Neural cell (in vitro differentiated cells): ENCODE data around the gene UBAP1. TPM values are rescaled to one million over a fixed set of nuclear protein-coding genes. Genes with fewer than 3 reads are reported as not detected.
"Not testable (repeated sequence)": the region's sequence is repeated elsewhere in the genome, so short reads cannot be mapped to it uniquely, and the experiment has no call there.

Source experiments
- H2AFZ ChIP-seq: fragments of 200-600, 300-800 bp; sonication (generic), shearing (Covaris generic); 2 replicates; pipeline ENCODE4 v1.6.0; 2014; ENCODE audit warnings: low read depth, mild to moderate bottlenecking, antibody characterized with exemption, low read length, moderate library complexity
- H3F3A ChIP-seq: fragments of 200-600 bp; shearing (Covaris generic); 2 replicates; pipeline ENCODE4 v1.6.1; 2016; ENCODE audit warnings: mild to moderate bottlenecking, moderate library complexity, mixed read lengths, antibody characterized with exemption, low read length; ENCODE audit not compliant: insufficient read depth, poor library complexity, severe bottlenecking
- H3K27ac ChIP-seq: fragments of 200-600, 300-800 bp; sonication (generic), shearing (Covaris generic); 2 replicates; pipeline ENCODE4 v1.5.1; 2014; ENCODE audit warnings: mild to moderate bottlenecking, low read length, moderate library complexity
- H3K27me3 ChIP-seq: fragments of 300-800, 200-600 bp; sonication (generic), shearing (Covaris generic); 2 replicates; pipeline ENCODE4 v1.6.0; 2014; ENCODE audit warnings: mild to moderate bottlenecking, low read depth, low read length, moderate library complexity; ENCODE audit not compliant: insufficient read depth
- H3K36me3 ChIP-seq: fragments of 300-800, 200-600 bp; sonication (generic), shearing (Covaris generic); 2 replicates; pipeline ENCODE4 v1.5.1; 2014; ENCODE audit warnings: mild to moderate bottlenecking, antibody characterized with exemption, low read length, moderate library complexity; ENCODE audit not compliant: insufficient read depth
- H3K4me2 ChIP-seq: fragments of 300-800, 200-600 bp; sonication (generic), shearing (Covaris generic); 2 replicates; pipeline ENCODE4 v1.6.0; 2014; ENCODE audit warnings: mild to moderate bottlenecking, low read length
- H3K4me3 ChIP-seq: fragments of 300-800, 200-600 bp; sonication (generic), shearing (Covaris generic); 2 replicates; pipeline ENCODE4 v1.5.1; 2014; ENCODE audit warnings: mild to moderate bottlenecking, low read length, moderate library complexity
- H3K79me2 ChIP-seq: fragments of 200-600 bp; shearing (Covaris generic); replicated peaks from 2 replicates; pipeline ENCODE4 v1.6.0; 2014; ENCODE audit warnings: mild to moderate bottlenecking, low read length, moderate library complexity; ENCODE audit not compliant: insufficient read depth
- H3K9ac ChIP-seq: fragments of 300-800, 200-600 bp; sonication (generic), shearing (Covaris generic); 2 replicates; pipeline ENCODE4 v1.6.1; 2016; ENCODE audit warnings: mild to moderate bottlenecking, low read length, mixed read lengths
- H3K9me2 ChIP-seq: fragments of 200-600 bp; shearing (Covaris generic); 2 replicates; pipeline ENCODE4 v1.6.1; 2016; ENCODE audit warnings: mild to moderate bottlenecking, low read length, mixed read lengths; ENCODE audit not compliant: insufficient read depth
- H3K9me3 ChIP-seq: fragments of 200-600, 300-800 bp; sonication (generic), shearing (Covaris generic); 2 replicates; pipeline ENCODE4 v1.6.1; 2016; ENCODE audit warnings: mild to moderate bottlenecking, mixed run types, low read length, moderate library complexity, mixed read lengths
- H4K20me1 ChIP-seq: fragments of 200-600 bp; shearing (Covaris generic); 2 replicates; pipeline ENCODE4 v1.6.1; 2016; ENCODE audit warnings: mild to moderate bottlenecking, mixed run types; ENCODE audit not compliant: insufficient read depth
- EP300 ChIP-seq: fragments of 450-650 bp; conservative IDR thresholded peaks from 2 replicates; pipeline ENCODE4 v1.6.1; 2014; ENCODE audit warnings: antibody characterized with exemption, mild to moderate bottlenecking, moderate library complexity; ENCODE audit not compliant: poor library complexity, severe bottlenecking
- EZH2 ChIP-seq: fragments of 200-600, 300-800 bp; shearing (Covaris generic), sonication (generic); IDR thresholded peaks from 2 replicates; pipeline ENCODE4 v1.6.1; 2014; ENCODE audit warnings: antibody characterized with exemption, low read length, borderline replicate concordance, mild to moderate bottlenecking; ENCODE audit not compliant: insufficient read depth, poor library complexity, severe bottlenecking
- MXI1 ChIP-seq: fragments of 450-650 bp; conservative IDR thresholded peaks from 2 replicates; pipeline ENCODE4 v1.6.1; 2014; ENCODE audit warnings: antibody characterized with exemption, mild to moderate bottlenecking; ENCODE audit not compliant: poor library complexity, severe bottlenecking
- POLR2AphosphoS5 ChIP-seq: IDR thresholded peaks from 2 replicates; pipeline ENCODE4 v1.6.1; 2012
- RAD21 ChIP-seq: fragments of 450-650 bp; conservative IDR thresholded peaks from 2 replicates; pipeline ENCODE4 v1.6.1; 2014; ENCODE audit warnings: antibody characterized with exemption, mild to moderate bottlenecking, moderate library complexity
- SMC3 ChIP-seq: fragments of 450-650 bp; conservative IDR thresholded peaks from 2 replicates; pipeline ENCODE4 v1.6.1; 2014; ENCODE audit warnings: antibody characterized with exemption, mild to moderate bottlenecking, moderate library complexity; ENCODE audit not compliant: poor library complexity
- TAF1 ChIP-seq: IDR thresholded peaks from 2 replicates; pipeline ENCODE4 v1.6.1; 2012; ENCODE audit warnings: low read depth
- polyA plus RNA-seq: library from polyadenylated mRNA; depleted of rRNA; stranded (reverse); fragments of >200 nt; gene quantifications from 2 replicates; pipeline ENCODE4 v1.2.3, GENCODE V29; 2014
- TF ChIP-seq, protein P1 (sequence below): IDR thresholded peaks from 2 replicates; pipeline ENCODE4 v1.6.1; 2012; ENCODE audit warnings: borderline replicate concordance
- TF ChIP-seq, protein P2 (sequence below): fragments of 450-650 bp; IDR thresholded peaks from 2 replicates; pipeline ENCODE4 v1.5.1; 2014; ENCODE audit warnings: antibody characterized with exemption, mild to moderate bottlenecking, moderate library complexity; ENCODE audit not compliant: poor library complexity, severe bottlenecking

The UBAP1 gene
- polyA plus RNA-seq, 1 donor from 2014 or later, result 35.1 TPM

DNA sequence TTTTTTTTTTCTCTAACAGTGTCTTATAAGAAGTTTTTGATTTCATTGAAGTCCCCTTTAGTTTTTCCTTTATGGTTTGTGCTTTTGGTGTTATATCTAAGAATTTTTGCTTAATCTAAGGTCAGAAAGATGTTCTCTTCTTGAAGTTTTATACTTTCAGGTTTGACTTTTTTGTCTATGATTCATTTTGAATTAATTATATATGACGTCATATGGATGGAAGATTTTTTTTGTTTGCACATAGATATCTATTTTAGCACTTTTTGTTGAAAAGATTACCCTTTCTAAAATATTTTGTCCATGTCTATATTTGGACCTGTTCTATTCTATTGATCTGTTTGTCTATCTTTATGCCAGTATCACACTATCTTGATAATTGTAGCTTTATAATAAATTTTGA is 16.3 kb downstream of the UBAP1 start:
- no peak overlapping the region for H3K4me3 ChIP-seq
- TF ChIP-seq, protein P1, sequence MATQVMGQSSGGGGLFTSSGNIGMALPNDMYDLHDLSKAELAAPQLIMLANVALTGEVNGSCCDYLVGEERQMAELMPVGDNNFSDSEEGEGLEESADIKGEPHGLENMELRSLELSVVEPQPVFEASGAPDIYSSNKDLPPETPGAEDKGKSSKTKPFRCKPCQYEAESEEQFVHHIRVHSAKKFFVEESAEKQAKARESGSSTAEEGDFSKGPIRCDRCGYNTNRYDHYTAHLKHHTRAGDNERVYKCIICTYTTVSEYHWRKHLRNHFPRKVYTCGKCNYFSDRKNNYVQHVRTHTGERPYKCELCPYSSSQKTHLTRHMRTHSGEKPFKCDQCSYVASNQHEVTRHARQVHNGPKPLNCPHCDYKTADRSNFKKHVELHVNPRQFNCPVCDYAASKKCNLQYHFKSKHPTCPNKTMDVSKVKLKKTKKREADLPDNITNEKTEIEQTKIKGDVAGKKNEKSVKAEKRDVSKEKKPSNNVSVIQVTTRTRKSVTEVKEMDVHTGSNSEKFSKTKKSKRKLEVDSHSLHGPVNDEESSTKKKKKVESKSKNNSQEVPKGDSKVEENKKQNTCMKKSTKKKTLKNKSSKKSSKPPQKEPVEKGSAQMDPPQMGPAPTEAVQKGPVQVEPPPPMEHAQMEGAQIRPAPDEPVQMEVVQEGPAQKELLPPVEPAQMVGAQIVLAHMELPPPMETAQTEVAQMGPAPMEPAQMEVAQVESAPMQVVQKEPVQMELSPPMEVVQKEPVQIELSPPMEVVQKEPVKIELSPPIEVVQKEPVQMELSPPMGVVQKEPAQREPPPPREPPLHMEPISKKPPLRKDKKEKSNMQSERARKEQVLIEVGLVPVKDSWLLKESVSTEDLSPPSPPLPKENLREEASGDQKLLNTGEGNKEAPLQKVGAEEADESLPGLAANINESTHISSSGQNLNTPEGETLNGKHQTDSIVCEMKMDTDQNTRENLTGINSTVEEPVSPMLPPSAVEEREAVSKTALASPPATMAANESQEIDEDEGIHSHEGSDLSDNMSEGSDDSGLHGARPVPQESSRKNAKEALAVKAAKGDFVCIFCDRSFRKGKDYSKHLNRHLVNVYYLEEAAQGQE, result no peak
- TF ChIP-seq SMC3 (no peak), EZH2 (no peak), EP300 (no peak), MXI1 (no peak), TAF1 (no peak), POLR2AphosphoS5 (no peak), RAD21 (no peak)
- TF ChIP-seq, protein P2, sequence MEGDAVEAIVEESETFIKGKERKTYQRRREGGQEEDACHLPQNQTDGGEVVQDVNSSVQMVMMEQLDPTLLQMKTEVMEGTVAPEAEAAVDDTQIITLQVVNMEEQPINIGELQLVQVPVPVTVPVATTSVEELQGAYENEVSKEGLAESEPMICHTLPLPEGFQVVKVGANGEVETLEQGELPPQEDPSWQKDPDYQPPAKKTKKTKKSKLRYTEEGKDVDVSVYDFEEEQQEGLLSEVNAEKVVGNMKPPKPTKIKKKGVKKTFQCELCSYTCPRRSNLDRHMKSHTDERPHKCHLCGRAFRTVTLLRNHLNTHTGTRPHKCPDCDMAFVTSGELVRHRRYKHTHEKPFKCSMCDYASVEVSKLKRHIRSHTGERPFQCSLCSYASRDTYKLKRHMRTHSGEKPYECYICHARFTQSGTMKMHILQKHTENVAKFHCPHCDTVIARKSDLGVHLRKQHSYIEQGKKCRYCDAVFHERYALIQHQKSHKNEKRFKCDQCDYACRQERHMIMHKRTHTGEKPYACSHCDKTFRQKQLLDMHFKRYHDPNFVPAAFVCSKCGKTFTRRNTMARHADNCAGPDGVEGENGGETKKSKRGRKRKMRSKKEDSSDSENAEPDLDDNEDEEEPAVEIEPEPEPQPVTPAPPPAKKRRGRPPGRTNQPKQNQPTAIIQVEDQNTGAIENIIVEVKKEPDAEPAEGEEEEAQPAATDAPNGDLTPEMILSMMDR, result no peak
- H3K4me2 ChIP-seq, result no peak overlapping the region
- H3K27ac ChIP-seq, result no peak overlapping the region
- H3K9ac ChIP-seq, result no peak overlapping the region
- H3K9me2 ChIP-seq, result no peaks in the 10 kb centered on the region
- H4K20me1 ChIP-seq, result no peaks in the 10 kb centered on the region
- no peaks in the 10 kb centered on the region for H3F3A ChIP-seq
- no peaks in the 10 kb centered on the region for H3K36me3 ChIP-seq
- peaks cover 28% of the 10 kb centered on the region for H3K79me2 ChIP-seq
- H2AFZ ChIP-seq, result no peak overlapping the region
- H3K9me3 ChIP-seq, result no peaks in the 10 kb centered on the region
- H3K27me3 ChIP-seq, result no peaks in the 10 kb centered on the region

DNA sequence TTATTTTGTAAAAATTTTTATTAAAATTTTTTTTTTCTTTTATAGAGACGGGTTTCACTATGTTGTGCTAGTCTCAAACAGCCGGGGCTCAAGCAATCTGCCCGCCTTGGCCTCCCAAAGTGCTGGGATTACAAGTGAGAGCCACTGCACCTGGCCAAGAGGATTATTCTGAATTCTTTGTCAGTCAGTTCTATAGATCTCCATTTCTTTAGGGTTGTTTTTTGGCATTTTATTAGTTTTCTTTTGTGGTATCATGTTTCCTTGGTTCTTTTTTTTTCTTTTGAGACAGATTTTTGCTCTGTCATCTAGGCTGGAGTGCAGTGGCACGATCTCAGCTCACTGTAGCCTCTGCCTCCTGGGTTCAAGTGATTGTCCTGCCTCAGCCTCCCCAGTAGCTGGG is 18.4 kb downstream of the UBAP1 start:
- H3F3A ChIP-seq, H3K4me3 ChIP-seq, H3K27ac ChIP-seq, H4K20me1 ChIP-seq, H3K9ac ChIP-seq, H3K4me2 ChIP-seq, H3K9me2 ChIP-seq, H3K36me3 ChIP-seq, H2AFZ ChIP-seq, H3K27me3 ChIP-seq, H3K9me3 ChIP-seq: not testable (repeated sequence)
- H3K79me2 ChIP-seq, result peaks cover 24% of the 10 kb centered on the region
